ENCODE results near the gene RAPGEF4. TPM values are rescaled to one million over a fixed set of nuclear protein-coding genes. Genes with fewer than 3 reads are reported as not detected.

The RAPGEF4 gene
- total RNA-seq, 1 experiment from 2014 or later = 0.98 TPM

GRCh38 chr2:172702451-172702850 is 33.2 kb upstream of the RAPGEF4 start:
- H3K36me3 ChIP-seq (ENCODE audit: control insufficient read depth, insufficient read depth, low read length) = no peaks in the 10 kb centered on the region
- CTCF ChIA-PET = no interaction called here
- intact Hi-C loops (cut with micrococcal nuclease; ENCODE audit: unreplicated experiment) = no loop called here
- no peaks in the 10 kb centered on the region for H3K9me3 ChIP-seq
- Mint-ChIP-seq H3K9me3 (ENCODE audit: unreplicated experiment) (no peaks in the 10 kb centered on the region), H3K4me1 (ENCODE audit: low read depth, unreplicated experiment) (no peaks in the 10 kb centered on the region), H3K4me3 (ENCODE audit: unreplicated experiment) (no peak overlapping the region), H3K27ac (ENCODE audit: unreplicated experiment) (no peak overlapping the region), H3K36me3 (ENCODE audit: insufficient read depth, unreplicated experiment) (no peaks in the 10 kb centered on the region), H3K27me3 (ENCODE audit: insufficient read depth, unreplicated experiment) (peaks cover 2% of the 10 kb centered on the region)
- no peaks in the 10 kb centered on the region; the same call in 1 of the 2 replicates for H3K27me3 ChIP-seq (replicated peaks; ENCODE audit: control insufficient read depth, insufficient read depth, low read length)
- TF ChIP-seq, protein P1, sequence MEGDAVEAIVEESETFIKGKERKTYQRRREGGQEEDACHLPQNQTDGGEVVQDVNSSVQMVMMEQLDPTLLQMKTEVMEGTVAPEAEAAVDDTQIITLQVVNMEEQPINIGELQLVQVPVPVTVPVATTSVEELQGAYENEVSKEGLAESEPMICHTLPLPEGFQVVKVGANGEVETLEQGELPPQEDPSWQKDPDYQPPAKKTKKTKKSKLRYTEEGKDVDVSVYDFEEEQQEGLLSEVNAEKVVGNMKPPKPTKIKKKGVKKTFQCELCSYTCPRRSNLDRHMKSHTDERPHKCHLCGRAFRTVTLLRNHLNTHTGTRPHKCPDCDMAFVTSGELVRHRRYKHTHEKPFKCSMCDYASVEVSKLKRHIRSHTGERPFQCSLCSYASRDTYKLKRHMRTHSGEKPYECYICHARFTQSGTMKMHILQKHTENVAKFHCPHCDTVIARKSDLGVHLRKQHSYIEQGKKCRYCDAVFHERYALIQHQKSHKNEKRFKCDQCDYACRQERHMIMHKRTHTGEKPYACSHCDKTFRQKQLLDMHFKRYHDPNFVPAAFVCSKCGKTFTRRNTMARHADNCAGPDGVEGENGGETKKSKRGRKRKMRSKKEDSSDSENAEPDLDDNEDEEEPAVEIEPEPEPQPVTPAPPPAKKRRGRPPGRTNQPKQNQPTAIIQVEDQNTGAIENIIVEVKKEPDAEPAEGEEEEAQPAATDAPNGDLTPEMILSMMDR (IDR thresholded peaks at IDR 0.05; ENCODE audit: insufficient read depth in 1 of 2, low read depth in 1 of 2, low read length in 1 of 2, severe bottlenecking in 1 of 2, unreplicated experiment in 1 of 2) = no peak
- H3K4me1 ChIP-seq = no peaks in the 10 kb centered on the region
- POLR2A ChIA-PET = no interaction called here
- DNase-seq = no peak
- BruUV-seq (replicated peaks) = no TSS peak
- no peak overlapping the region for H3K4me3 ChIP-seq (ENCODE audit: low read depth, low read length)

GRCh38 chr2:172704072-172704936 is 31.3 kb upstream of the RAPGEF4 start:
- Mint-ChIP-seq H3K36me3 (ENCODE audit: insufficient read depth, unreplicated experiment) (no peaks in the 10 kb centered on the region), H3K4me3 (ENCODE audit: unreplicated experiment) (no peak overlapping the region), H3K4me1 (ENCODE audit: low read depth, unreplicated experiment) (no peaks in the 10 kb centered on the region), H3K27ac (ENCODE audit: unreplicated experiment) (no peak overlapping the region), H3K27me3 (ENCODE audit: insufficient read depth, unreplicated experiment) (peaks cover 11% of the 10 kb centered on the region), H3K9me3 (ENCODE audit: unreplicated experiment) (no peaks in the 10 kb centered on the region)
- no TSS peak for BruUV-seq (replicated peaks)
- H3K4me1 ChIP-seq = no peaks in the 10 kb centered on the region
- H3K36me3 ChIP-seq (ENCODE audit: control insufficient read depth, insufficient read depth, low read length) = no peaks in the 10 kb centered on the region
- peak in 1 of 2 experiments; percentile 56 for DNase-seq
- H3K9me3 ChIP-seq = no peaks in the 10 kb centered on the region
- CTCF ChIA-PET = no interaction called here
- H3K4me3 ChIP-seq (ENCODE audit: low read depth, low read length) = no peak overlapping the region
- POLR2A ChIA-PET = no interaction called here
- intact Hi-C loops (cut with micrococcal nuclease; ENCODE audit: unreplicated experiment) = no loop called here
- TF ChIP-seq, protein P1 (IDR thresholded peaks at IDR 0.05; ENCODE audit: insufficient read depth in 1 of 2, low read depth in 1 of 2, low read length in 1 of 2, severe bottlenecking in 1 of 2, unreplicated experiment in 1 of 2) = peak; percentile 55
- no peaks in the 10 kb centered on the region; the same call in 1 of the 2 replicates for H3K27me3 ChIP-seq (replicated peaks; ENCODE audit: control insufficient read depth, insufficient read depth, low read length)

GRCh38 chr2:172705352-172705751 is 30.3 kb upstream of the RAPGEF4 start:
- Mint-ChIP-seq H3K36me3 (ENCODE audit: insufficient read depth, unreplicated experiment) (no peaks in the 10 kb centered on the region), H3K4me1 (ENCODE audit: low read depth, unreplicated experiment) (no peaks in the 10 kb centered on the region), H3K9me3 (ENCODE audit: unreplicated experiment) (no peaks in the 10 kb centered on the region), H3K27me3 (ENCODE audit: insufficient read depth, unreplicated experiment) (peaks cover 15% of the 10 kb centered on the region), H3K4me3 (ENCODE audit: unreplicated experiment) (no peak overlapping the region), H3K27ac (ENCODE audit: unreplicated experiment) (no peak overlapping the region)
- Histone ChIP-seq H3K4me1 (no peaks in the 10 kb centered on the region), H3K36me3 (ENCODE audit: control insufficient read depth, insufficient read depth, low read length) (no peaks in the 10 kb centered on the region), H3K27me3 (replicated peaks; ENCODE audit: control insufficient read depth, insufficient read depth, low read length) (no peaks in the 10 kb centered on the region; the same call in 1 of the 2 replicates), H3K9me3 (no peaks in the 10 kb centered on the region), H3K4me3 (ENCODE audit: low read depth, low read length) (no peak overlapping the region)
- no TSS peak for BruUV-seq (replicated peaks)
- POLR2A ChIA-PET = no interaction called here
- intact Hi-C loops (cut with micrococcal nuclease; ENCODE audit: unreplicated experiment) = no loop called here
- TF ChIP-seq, protein P1 (IDR thresholded peaks at IDR 0.05; ENCODE audit: insufficient read depth in 1 of 2, low read depth in 1 of 2, low read length in 1 of 2, severe bottlenecking in 1 of 2, unreplicated experiment in 1 of 2) = no peak
- DNase-seq = no peak
- CTCF ChIA-PET = no interaction called here
